Smooth muscle cell (in vitro differentiated cells): ENCODE data around the gene ACO2. TPM values are rescaled to one million over a fixed set of nuclear protein-coding genes. Genes with fewer than 3 reads are reported as not detected.

ENCODE experiments used
- DNase-seq: peaks from one replicate; lab custom pipeline; 2025; ENCODE audit not compliant: unreplicated experiment; lab: John Stamatoyannopoulos, UW
- H2AFZ ChIP-seq: fragments of 200-600 bp; sonication (generic); 2 replicates; pipeline ENCODE4 v1.6.0; 2016; ENCODE audit warnings: antibody characterized with exemption, low read depth, mild to moderate bottlenecking
- H3F3A ChIP-seq: fragments of 200-600 bp; sonication (generic); 2 replicates; pipeline ENCODE4 v1.6.0; 2017; ENCODE audit warnings: antibody characterized with exemption, low read depth
- H3K27ac ChIP-seq: fragments of 200-600 bp; sonication (generic); 2 replicates; pipeline ENCODE4 v1.5.1; 2016; ENCODE audit warnings: low read depth, mild to moderate bottlenecking
- H3K27me3 ChIP-seq: fragments of 200-600 bp; sonication (generic); 2 replicates; pipeline ENCODE4 v1.6.1; 2016; ENCODE audit warnings: low read depth, mild to moderate bottlenecking
- H3K36me3 ChIP-seq: fragments of 200-600 bp; sonication (generic); 2 replicates; pipeline ENCODE4 v1.5.1; 2016; ENCODE audit warnings: low read depth
- H3K4me1 ChIP-seq: fragments of 200-600 bp; sonication (generic); 2 replicates; pipeline ENCODE4 v1.5.1; 2016; ENCODE audit warnings: low read depth
- H3K4me2 ChIP-seq: fragments of 200-600 bp; sonication (generic); 2 replicates; pipeline ENCODE4 v1.6.0; 2016; ENCODE audit warnings: mild to moderate bottlenecking
- H3K4me3 ChIP-seq: fragments of 200-600 bp; sonication (generic); 2 replicates; pipeline ENCODE4 v1.5.1; 2016; ENCODE audit warnings: mild to moderate bottlenecking
- H3K79me2 ChIP-seq: fragments of 200-600 bp; sonication (generic); 2 replicates; pipeline ENCODE4 v1.6.0; 2016; ENCODE audit warnings: low read depth, mild to moderate bottlenecking
- H3K9ac ChIP-seq: fragments of 200-600 bp; sonication (generic); 2 replicates; pipeline ENCODE4 v1.6.0; 2016; ENCODE audit warnings: low read depth
- H3K9me3 ChIP-seq: fragments of 200-600 bp; sonication (generic); replicated peaks from 2 replicates; pipeline ENCODE4 v1.5.1; 2016; ENCODE audit warnings: low read depth
- H4K20me1 ChIP-seq: fragments of 200-600 bp; sonication (generic); 2 replicates; pipeline ENCODE4 v1.6.0; 2016; ENCODE audit warnings: low read depth
- WGBS: methylation state at CpG from one replicate; pipeline ENCODE4 v1.1.7; 2016; ENCODE audit warnings: low lambda C conversion rate; 5-methylcytosine and 5-hydroxymethylcytosine counted together
- polyA plus RNA-seq: library from polyadenylated mRNA; unstranded; fragments of >200 nt; fragmentation: Nextera tagmentation; extraction: Ambion mirVana; gene quantifications from 2 replicates; pipeline ENCODE4 v1.2.1, GENCODE V29; 2016
- total RNA-seq: library from RNA; depleted of rRNA; stranded (reverse); fragments of >200 nt; gene quantifications from 2 replicates; pipeline ENCODE4 v1.2.3, GENCODE V29; 2014
- TF ChIP-seq, protein P1 (sequence below): fragments of 200-600 bp; sonication (generic); IDR thresholded peaks from 2 replicates; pipeline ENCODE4 v1.5.1; 2017; ENCODE audit warnings: borderline replicate concordance, mild to moderate bottlenecking, antibody characterized with exemption; ENCODE audit not compliant: insufficient read depth, poor library complexity, severe bottlenecking

The ACO2 gene
- total and polyA plus RNA-seq, 2 experiments from 2014 or later, result 33.0 to 72.1 TPM

- H3K9ac ChIP-seq, result no peak overlapping the region
- TF ChIP-seq, protein P1, sequence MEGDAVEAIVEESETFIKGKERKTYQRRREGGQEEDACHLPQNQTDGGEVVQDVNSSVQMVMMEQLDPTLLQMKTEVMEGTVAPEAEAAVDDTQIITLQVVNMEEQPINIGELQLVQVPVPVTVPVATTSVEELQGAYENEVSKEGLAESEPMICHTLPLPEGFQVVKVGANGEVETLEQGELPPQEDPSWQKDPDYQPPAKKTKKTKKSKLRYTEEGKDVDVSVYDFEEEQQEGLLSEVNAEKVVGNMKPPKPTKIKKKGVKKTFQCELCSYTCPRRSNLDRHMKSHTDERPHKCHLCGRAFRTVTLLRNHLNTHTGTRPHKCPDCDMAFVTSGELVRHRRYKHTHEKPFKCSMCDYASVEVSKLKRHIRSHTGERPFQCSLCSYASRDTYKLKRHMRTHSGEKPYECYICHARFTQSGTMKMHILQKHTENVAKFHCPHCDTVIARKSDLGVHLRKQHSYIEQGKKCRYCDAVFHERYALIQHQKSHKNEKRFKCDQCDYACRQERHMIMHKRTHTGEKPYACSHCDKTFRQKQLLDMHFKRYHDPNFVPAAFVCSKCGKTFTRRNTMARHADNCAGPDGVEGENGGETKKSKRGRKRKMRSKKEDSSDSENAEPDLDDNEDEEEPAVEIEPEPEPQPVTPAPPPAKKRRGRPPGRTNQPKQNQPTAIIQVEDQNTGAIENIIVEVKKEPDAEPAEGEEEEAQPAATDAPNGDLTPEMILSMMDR, result no peak
- DNase-seq, result no peak
- no peak overlapping the region for H2AFZ ChIP-seq
- no peaks in the 10 kb centered on the region for H3K36me3 ChIP-seq
- 86% methylated on average over 8 of the region's 8 CpGs for WGBS
- H3K27me3 ChIP-seq, result no peaks in the 10 kb centered on the region
- peaks cover 7% of the 10 kb centered on the region for H3K4me1 ChIP-seq
- peaks cover 76% of the 10 kb centered on the region for H3K79me2 ChIP-seq
- H4K20me1 ChIP-seq, result peaks cover 100% of the 10 kb centered on the region
- H3K27ac ChIP-seq, result no peak overlapping the region
- no peak overlapping the region for H3K4me2 ChIP-seq
- H3K9me3 ChIP-seq, result no peaks in the 10 kb centered on the region
- no peak overlapping the region for H3K4me3 ChIP-seq
- H3F3A ChIP-seq, result peaks cover 9% of the 10 kb centered on the region
Measured at GRCh38 chr22:41487037-41487935, 18.4 kb downstream of the ACO2 start.

- no peak for DNase-seq
- Histone ChIP-seq H3K4me2 (no peak overlapping the region), H3K9me3 (no peaks in the 10 kb centered on the region), H3K27ac (no peak overlapping the region), H3K9ac (no peak overlapping the region), H3K27me3 (no peaks in the 10 kb centered on the region), H3K36me3 (no peaks in the 10 kb centered on the region), H3F3A (peaks cover 8% of the 10 kb centered on the region), H3K4me3 (no peak overlapping the region), H3K79me2 (peaks cover 83% of the 10 kb centered on the region), H3K4me1 (peaks cover 6% of the 10 kb centered on the region), H2AFZ (no peak overlapping the region), H4K20me1 (peaks cover 100% of the 10 kb centered on the region)
- WGBS, result 92% methylated on average over 4 of the region's 4 CpGs
- TF ChIP-seq, protein P1, result no peak
Measured at GRCh38 chr22:41488076-41488475, 19.2 kb downstream of the ACO2 start.

DNA sequence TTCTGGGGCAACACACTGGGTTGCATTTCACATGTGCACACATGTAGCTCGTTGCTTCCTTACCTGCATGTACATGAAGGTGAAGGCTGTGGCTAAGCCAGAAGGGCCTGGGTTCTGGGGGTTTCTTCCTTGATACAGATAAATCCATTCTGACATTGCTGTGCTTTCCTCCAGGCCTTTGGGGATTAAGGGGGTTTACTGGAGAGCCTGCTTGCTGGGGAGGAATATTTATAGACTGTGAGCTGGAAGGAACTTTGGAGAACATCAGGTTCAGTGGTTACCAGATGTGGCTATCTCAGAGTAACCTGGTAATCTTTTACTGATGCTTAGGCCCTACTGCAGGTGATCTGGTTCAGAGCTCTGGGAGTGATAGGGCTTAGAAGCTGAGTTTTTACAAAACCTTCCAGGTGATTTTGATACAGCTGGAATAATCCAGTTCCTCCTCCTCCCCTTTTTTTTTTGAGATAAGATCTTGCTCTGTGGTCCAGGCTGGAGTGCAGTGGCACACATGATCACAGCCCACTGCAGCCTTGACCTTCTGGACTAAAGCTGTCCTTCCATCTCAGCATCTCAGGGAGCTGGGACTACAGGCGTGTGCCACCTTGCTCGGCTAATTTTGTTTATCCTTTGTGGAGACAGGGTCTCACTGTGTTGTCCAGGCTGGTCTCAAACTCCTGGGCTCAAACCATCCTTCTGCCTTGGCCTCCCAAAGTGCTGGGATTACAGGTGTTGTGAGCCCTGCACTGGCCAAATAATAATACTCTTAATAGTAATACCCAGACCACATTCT is 19.9 kb downstream of the ACO2 start:
- Histone ChIP-seq H3K9ac (no peak overlapping the region), H3K9me3 (no peaks in the 10 kb centered on the region), H3K27ac (no peak overlapping the region), H4K20me1 (peaks cover 100% of the 10 kb centered on the region), H3K4me1 (peaks cover 6% of the 10 kb centered on the region), H3F3A (peaks cover under 1% of the 10 kb centered on the region), H3K4me2 (no peak overlapping the region), H3K27me3 (no peaks in the 10 kb centered on the region), H3K36me3 (no peaks in the 10 kb centered on the region), H3K79me2 (peaks cover 87% of the 10 kb centered on the region), H3K4me3 (no peak overlapping the region), H2AFZ (no peak overlapping the region)
- TF ChIP-seq, protein P1, result no peak
- DNase-seq, result no peak
- 97% methylated on average over 3 of the region's 3 CpGs for WGBS
